ENCODE results near the gene CD5L.

Gene CD5L

GRCh38 chr1:157784801-157785200, 56.8 kb downstream of the CD5L start:
- no peaks in the 10 kb centered on the region for H3K79me2 ChIP-seq (ENCODE audit: low read length)
- H3K36me3 ChIP-seq (replicated peaks; ENCODE audit: low read depth, low read length) = peaks cover 3% of the 10 kb centered on the region
- H3K9me3 ChIP-seq (ENCODE audit: insufficient read depth, low read length) = no peaks in the 10 kb centered on the region
- TF ChIP-seq, protein P1, sequence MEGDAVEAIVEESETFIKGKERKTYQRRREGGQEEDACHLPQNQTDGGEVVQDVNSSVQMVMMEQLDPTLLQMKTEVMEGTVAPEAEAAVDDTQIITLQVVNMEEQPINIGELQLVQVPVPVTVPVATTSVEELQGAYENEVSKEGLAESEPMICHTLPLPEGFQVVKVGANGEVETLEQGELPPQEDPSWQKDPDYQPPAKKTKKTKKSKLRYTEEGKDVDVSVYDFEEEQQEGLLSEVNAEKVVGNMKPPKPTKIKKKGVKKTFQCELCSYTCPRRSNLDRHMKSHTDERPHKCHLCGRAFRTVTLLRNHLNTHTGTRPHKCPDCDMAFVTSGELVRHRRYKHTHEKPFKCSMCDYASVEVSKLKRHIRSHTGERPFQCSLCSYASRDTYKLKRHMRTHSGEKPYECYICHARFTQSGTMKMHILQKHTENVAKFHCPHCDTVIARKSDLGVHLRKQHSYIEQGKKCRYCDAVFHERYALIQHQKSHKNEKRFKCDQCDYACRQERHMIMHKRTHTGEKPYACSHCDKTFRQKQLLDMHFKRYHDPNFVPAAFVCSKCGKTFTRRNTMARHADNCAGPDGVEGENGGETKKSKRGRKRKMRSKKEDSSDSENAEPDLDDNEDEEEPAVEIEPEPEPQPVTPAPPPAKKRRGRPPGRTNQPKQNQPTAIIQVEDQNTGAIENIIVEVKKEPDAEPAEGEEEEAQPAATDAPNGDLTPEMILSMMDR (IDR thresholded peaks at IDR 0.05; ENCODE audit: low read depth, low read length) = no peak
- TF ChIP-seq EZH2phosphoT487 (IDR thresholded peaks at IDR 0.05; ENCODE audit: low read depth) = no peak
- peak overlapping the region; percentile 59 for H3K4me2 ChIP-seq (ENCODE audit: low read length)
- H2AFZ ChIP-seq (ENCODE audit: low read depth, low read length) = no peak overlapping the region
- no peak overlapping the region for H3K4me3 ChIP-seq (ENCODE audit: low read length)
- no peaks in the 10 kb centered on the region for H4K20me1 ChIP-seq (ENCODE audit: insufficient read depth, low read length)
- no peaks in the 10 kb centered on the region for H3K27me3 ChIP-seq (ENCODE audit: low read depth, low read length)
- no peak overlapping the region for H3K9ac ChIP-seq (ENCODE audit: low read length)
- peak overlapping the region; percentile 0; the same call in 1 of the 2 replicates for H3K27ac ChIP-seq (ENCODE audit: low read length)
- H3K4me1 ChIP-seq (ENCODE audit: low read length) = peaks cover 60% of the 10 kb centered on the region

DNA sequence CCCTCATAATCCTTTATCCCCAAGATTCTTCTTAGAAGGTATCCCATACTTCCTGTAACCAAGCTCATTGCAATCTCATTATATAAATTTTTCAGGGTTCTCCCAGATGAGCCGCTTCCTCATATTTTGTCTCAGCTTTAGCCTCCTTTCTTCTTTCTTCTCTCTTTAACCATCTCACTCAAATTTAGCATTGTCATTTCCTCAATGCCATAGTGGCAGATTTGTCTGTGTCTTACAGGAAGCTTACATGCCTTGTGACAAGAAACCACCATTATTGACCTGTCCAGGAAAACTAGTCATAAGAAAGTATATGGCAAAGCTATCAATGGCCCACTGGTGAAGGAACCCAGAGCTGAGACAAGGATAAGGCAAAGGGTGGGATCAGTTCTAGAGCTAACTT, 58.7 kb downstream of the CD5L start:
- Histone ChIP-seq H3K27me3 (ENCODE audit: low read depth, low read length) (peaks cover 7% of the 10 kb centered on the region), H3K4me2 (ENCODE audit: low read length) (peak overlapping the region; percentile 59), H3K79me2 (ENCODE audit: low read length) (no peaks in the 10 kb centered on the region), H4K20me1 (ENCODE audit: insufficient read depth, low read length) (no peaks in the 10 kb centered on the region), H3K9ac (ENCODE audit: low read length) (peak overlapping the region; percentile 3; the same call in 1 of the 2 replicates), H3K9me3 (ENCODE audit: insufficient read depth, low read length) (no peaks in the 10 kb centered on the region), H3K27ac (ENCODE audit: low read length) (peak overlapping the region; percentile 20; the same call in 1 of the 2 replicates), H2AFZ (ENCODE audit: low read depth, low read length) (no peak overlapping the region), H3K4me1 (ENCODE audit: low read length) (peaks cover 77% of the 10 kb centered on the region), H3K4me3 (ENCODE audit: low read length) (peak overlapping the region; percentile 21), H3K36me3 (replicated peaks; ENCODE audit: low read depth, low read length) (peaks cover under 1% of the 10 kb centered on the region)
- TF ChIP-seq, protein P1 (IDR thresholded peaks at IDR 0.05; ENCODE audit: low read depth, low read length) = no peak
- no peak for TF ChIP-seq EZH2phosphoT487 (IDR thresholded peaks at IDR 0.05; ENCODE audit: low read depth)

DNA sequence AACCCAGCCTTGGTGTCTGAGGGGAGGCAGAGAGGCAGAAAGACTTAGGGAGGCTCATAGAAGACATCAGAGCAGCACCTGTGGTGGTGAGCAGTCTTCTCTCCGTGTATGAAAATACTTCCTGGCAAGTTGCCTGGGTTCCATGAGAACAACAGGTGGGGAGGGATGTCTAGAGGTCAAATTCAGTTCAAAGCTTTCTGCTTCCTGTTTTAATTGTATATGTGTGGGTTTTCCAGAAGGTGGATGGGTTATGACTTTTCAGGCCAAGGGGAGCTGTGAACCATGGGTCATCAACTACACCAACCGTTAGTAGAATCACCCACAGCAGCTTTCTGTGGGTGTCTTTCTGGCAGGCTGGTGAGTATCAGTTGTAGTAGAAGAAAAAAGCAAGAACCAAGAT, 60.6 kb downstream of the CD5L start:
- peak overlapping the region; percentile 3; the same call in 1 of the 2 replicates for H3K27ac ChIP-seq (ENCODE audit: low read length)
- TF ChIP-seq, protein P1 (IDR thresholded peaks at IDR 0.05; ENCODE audit: low read depth, low read length) = no peak
- no peak for TF ChIP-seq EZH2phosphoT487 (IDR thresholded peaks at IDR 0.05; ENCODE audit: low read depth)
- no peak overlapping the region for H3K4me3 ChIP-seq (ENCODE audit: low read length)
- no peak overlapping the region for H3K9ac ChIP-seq (ENCODE audit: low read length)
- H3K36me3 ChIP-seq (replicated peaks; ENCODE audit: low read depth, low read length) = no peaks in the 10 kb centered on the region
- peaks cover 92% of the 10 kb centered on the region for H3K4me1 ChIP-seq (ENCODE audit: low read length)
- H3K79me2 ChIP-seq (ENCODE audit: low read length) = no peaks in the 10 kb centered on the region
- H3K27me3 ChIP-seq (ENCODE audit: low read depth, low read length) = peaks cover 14% of the 10 kb centered on the region
- H4K20me1 ChIP-seq (ENCODE audit: insufficient read depth, low read length) = no peaks in the 10 kb centered on the region
- no peaks in the 10 kb centered on the region for H3K9me3 ChIP-seq (ENCODE audit: insufficient read depth, low read length)
- peak overlapping the region; percentile 32 for H3K4me2 ChIP-seq (ENCODE audit: low read length)
- no peak overlapping the region for H2AFZ ChIP-seq (ENCODE audit: low read depth, low read length)

Measured in OCI-LY3 (cell line).